Measurements from ENCODE around the gene TEX10. TPM values are rescaled to one million over a fixed set of nuclear protein-coding genes. Genes with fewer than 3 reads are reported as not detected.

The TEX10 gene
- polyA plus RNA-seq, 1 donor from 2014 or later, result 30.5 TPM

DNA sequence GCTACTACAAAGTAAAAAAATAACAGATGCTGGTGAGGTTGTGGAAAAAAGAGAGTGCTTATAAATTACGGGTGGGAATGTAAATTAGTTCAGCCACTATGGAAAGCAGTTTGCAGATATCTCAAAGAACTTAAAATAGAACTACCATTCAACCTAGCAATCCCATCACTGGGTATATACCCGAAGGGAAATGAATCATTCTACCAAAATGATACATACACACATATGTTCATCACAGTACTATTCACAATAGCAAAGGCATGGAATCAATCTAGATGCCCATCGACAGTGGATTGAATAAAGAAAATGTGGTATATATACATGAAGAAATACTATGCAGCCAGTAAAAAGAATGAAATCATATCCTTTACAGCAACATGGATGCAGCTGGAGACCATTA, 6.3 kb upstream of the TEX10 start:
- Histone ChIP-seq H3K9me3 (ENCODE audit: low read length) (no peaks in the 10 kb centered on the region), H3K9ac (ENCODE audit: low read length) (no peak overlapping the region), H3K27me3 (ENCODE audit: insufficient read depth, low read depth, low read length) (no peaks in the 10 kb centered on the region), H2AFZ (ENCODE audit: low read depth, low read length) (no peak overlapping the region), H3K4me3 (ENCODE audit: low read length) (no peak overlapping the region), H3K9me2 (ENCODE audit: insufficient read depth, low read length) (no peaks in the 10 kb centered on the region), H3K27ac (ENCODE audit: low read length) (no peak overlapping the region), H3K36me3 (ENCODE audit: insufficient read depth, low read length) (no peaks in the 10 kb centered on the region), H3K79me2 (replicated peaks; ENCODE audit: insufficient read depth, low read length) (no peaks in the 10 kb centered on the region), H3F3A (ENCODE audit: insufficient read depth, low read length, poor library complexity, severe bottlenecking) (no peaks in the 10 kb centered on the region), H4K20me1 (ENCODE audit: insufficient read depth) (no peaks in the 10 kb centered on the region), H3K4me2 (ENCODE audit: low read length) (no peak overlapping the region)
- TF ChIP-seq RAD21 (conservative IDR thresholded peaks at IDR 0.05) (no peak), POLR2AphosphoS5 (IDR thresholded peaks at IDR 0.05) (no peak)
- TF ChIP-seq, protein P1, sequence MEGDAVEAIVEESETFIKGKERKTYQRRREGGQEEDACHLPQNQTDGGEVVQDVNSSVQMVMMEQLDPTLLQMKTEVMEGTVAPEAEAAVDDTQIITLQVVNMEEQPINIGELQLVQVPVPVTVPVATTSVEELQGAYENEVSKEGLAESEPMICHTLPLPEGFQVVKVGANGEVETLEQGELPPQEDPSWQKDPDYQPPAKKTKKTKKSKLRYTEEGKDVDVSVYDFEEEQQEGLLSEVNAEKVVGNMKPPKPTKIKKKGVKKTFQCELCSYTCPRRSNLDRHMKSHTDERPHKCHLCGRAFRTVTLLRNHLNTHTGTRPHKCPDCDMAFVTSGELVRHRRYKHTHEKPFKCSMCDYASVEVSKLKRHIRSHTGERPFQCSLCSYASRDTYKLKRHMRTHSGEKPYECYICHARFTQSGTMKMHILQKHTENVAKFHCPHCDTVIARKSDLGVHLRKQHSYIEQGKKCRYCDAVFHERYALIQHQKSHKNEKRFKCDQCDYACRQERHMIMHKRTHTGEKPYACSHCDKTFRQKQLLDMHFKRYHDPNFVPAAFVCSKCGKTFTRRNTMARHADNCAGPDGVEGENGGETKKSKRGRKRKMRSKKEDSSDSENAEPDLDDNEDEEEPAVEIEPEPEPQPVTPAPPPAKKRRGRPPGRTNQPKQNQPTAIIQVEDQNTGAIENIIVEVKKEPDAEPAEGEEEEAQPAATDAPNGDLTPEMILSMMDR (IDR thresholded peaks at IDR 0.05; ENCODE audit: poor library complexity, severe bottlenecking), result no peak

DNA sequence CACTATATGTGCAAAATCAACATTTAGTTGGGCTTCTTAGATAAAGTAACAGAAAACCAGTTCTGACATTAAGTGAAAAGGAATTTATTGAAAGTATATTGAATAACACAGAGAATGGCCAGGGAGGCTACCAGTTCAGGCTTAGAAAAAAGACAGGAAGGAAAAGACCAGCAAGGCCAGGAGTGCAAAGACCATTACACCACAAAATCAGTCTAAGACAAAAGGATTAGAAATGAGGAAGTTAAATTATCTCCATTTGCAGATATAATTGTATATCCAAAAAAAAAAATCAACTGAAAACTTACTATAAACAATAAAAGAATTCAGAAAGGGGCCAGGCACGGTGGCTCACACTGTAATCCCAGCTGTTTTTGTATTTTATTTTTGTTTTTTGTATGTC, 4.8 kb upstream of the TEX10 start:
- Histone ChIP-seq H2AFZ (ENCODE audit: low read depth, low read length) (no peak overlapping the region), H3K9ac (ENCODE audit: low read length) (no peak overlapping the region), H4K20me1 (ENCODE audit: insufficient read depth) (no peaks in the 10 kb centered on the region), H3K79me2 (replicated peaks; ENCODE audit: insufficient read depth, low read length) (no peaks in the 10 kb centered on the region), H3F3A (ENCODE audit: insufficient read depth, low read length, poor library complexity, severe bottlenecking) (no peaks in the 10 kb centered on the region), H3K27ac (ENCODE audit: low read length) (no peak overlapping the region), H3K36me3 (ENCODE audit: insufficient read depth, low read length) (no peaks in the 10 kb centered on the region), H3K9me2 (ENCODE audit: insufficient read depth, low read length) (no peaks in the 10 kb centered on the region), H3K9me3 (ENCODE audit: low read length) (no peaks in the 10 kb centered on the region), H3K4me2 (ENCODE audit: low read length) (no peak overlapping the region), H3K27me3 (ENCODE audit: insufficient read depth, low read depth, low read length) (no peaks in the 10 kb centered on the region), H3K4me3 (ENCODE audit: low read length) (no peak overlapping the region)
- TF ChIP-seq MXI1 (conservative IDR thresholded peaks at IDR 0.05; ENCODE audit: poor library complexity, severe bottlenecking), result no peak
- TF ChIP-seq, protein P2, sequence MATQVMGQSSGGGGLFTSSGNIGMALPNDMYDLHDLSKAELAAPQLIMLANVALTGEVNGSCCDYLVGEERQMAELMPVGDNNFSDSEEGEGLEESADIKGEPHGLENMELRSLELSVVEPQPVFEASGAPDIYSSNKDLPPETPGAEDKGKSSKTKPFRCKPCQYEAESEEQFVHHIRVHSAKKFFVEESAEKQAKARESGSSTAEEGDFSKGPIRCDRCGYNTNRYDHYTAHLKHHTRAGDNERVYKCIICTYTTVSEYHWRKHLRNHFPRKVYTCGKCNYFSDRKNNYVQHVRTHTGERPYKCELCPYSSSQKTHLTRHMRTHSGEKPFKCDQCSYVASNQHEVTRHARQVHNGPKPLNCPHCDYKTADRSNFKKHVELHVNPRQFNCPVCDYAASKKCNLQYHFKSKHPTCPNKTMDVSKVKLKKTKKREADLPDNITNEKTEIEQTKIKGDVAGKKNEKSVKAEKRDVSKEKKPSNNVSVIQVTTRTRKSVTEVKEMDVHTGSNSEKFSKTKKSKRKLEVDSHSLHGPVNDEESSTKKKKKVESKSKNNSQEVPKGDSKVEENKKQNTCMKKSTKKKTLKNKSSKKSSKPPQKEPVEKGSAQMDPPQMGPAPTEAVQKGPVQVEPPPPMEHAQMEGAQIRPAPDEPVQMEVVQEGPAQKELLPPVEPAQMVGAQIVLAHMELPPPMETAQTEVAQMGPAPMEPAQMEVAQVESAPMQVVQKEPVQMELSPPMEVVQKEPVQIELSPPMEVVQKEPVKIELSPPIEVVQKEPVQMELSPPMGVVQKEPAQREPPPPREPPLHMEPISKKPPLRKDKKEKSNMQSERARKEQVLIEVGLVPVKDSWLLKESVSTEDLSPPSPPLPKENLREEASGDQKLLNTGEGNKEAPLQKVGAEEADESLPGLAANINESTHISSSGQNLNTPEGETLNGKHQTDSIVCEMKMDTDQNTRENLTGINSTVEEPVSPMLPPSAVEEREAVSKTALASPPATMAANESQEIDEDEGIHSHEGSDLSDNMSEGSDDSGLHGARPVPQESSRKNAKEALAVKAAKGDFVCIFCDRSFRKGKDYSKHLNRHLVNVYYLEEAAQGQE (IDR thresholded peaks at IDR 0.05; ENCODE audit: borderline replicate concordance), result no peak
- TF ChIP-seq RAD21 (conservative IDR thresholded peaks at IDR 0.05), result no peak
- no peak for TF ChIP-seq SMC3 (conservative IDR thresholded peaks at IDR 0.05; ENCODE audit: poor library complexity)
- no peak for TF ChIP-seq EZH2 (IDR thresholded peaks at IDR 0.05; ENCODE audit: borderline replicate concordance, insufficient read depth, low read length, poor library complexity, severe bottlenecking)

DNA sequence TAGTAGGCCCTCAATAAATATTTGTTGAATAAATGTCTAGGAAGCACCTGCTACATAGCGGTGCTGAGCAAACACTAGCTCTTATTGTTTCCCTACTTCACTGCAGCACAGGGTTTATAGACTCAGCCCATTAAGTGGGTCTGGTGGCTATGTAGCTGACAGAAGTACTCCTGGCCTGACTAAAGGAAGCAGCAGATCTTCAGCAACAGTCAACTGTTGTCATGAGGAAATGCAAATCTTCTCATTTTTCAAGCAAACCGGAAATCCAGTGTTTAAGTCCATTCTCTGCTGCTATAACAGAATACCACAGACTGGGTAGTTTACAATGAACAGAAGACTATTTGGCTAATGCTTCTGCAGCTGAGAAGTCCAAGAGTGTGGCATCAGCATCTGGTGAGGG, 2.8 kb upstream of the TEX10 start:
- Histone ChIP-seq H3K4me3 (ENCODE audit: low read length) (no peak overlapping the region), H3K27ac (ENCODE audit: low read length) (no peak overlapping the region), H3K27me3 (ENCODE audit: insufficient read depth, low read depth, low read length) (no peaks in the 10 kb centered on the region), H3K9ac (ENCODE audit: low read length) (no peak overlapping the region), H3K79me2 (replicated peaks; ENCODE audit: insufficient read depth, low read length) (peaks cover 18% of the 10 kb centered on the region), H3K36me3 (ENCODE audit: insufficient read depth, low read length) (no peaks in the 10 kb centered on the region), H3K9me3 (ENCODE audit: low read length) (no peaks in the 10 kb centered on the region), H3K4me2 (ENCODE audit: low read length) (no peak overlapping the region), H4K20me1 (ENCODE audit: insufficient read depth) (no peaks in the 10 kb centered on the region), H3K9me2 (ENCODE audit: insufficient read depth, low read length) (no peaks in the 10 kb centered on the region), H2AFZ (ENCODE audit: low read depth, low read length) (no peak overlapping the region), H3F3A (ENCODE audit: insufficient read depth, low read length, poor library complexity, severe bottlenecking) (no peaks in the 10 kb centered on the region)
- TF ChIP-seq RAD21 (conservative IDR thresholded peaks at IDR 0.05), result no peak
- TF ChIP-seq TAF1 (IDR thresholded peaks at IDR 0.05; ENCODE audit: low read depth), result no peak
- TF ChIP-seq MXI1 (conservative IDR thresholded peaks at IDR 0.05; ENCODE audit: poor library complexity, severe bottlenecking), result no peak
- TF ChIP-seq EP300 (conservative IDR thresholded peaks at IDR 0.05; ENCODE audit: poor library complexity, severe bottlenecking), result no peak
- TF ChIP-seq, protein P1 (IDR thresholded peaks at IDR 0.05; ENCODE audit: poor library complexity, severe bottlenecking), result no peak
- no peak for TF ChIP-seq SMC3 (conservative IDR thresholded peaks at IDR 0.05; ENCODE audit: poor library complexity)
- TF ChIP-seq EZH2 (IDR thresholded peaks at IDR 0.05; ENCODE audit: borderline replicate concordance, insufficient read depth, low read length, poor library complexity, severe bottlenecking), result no peak
- no peak for TF ChIP-seq POLR2AphosphoS5 (IDR thresholded peaks at IDR 0.05)
- TF ChIP-seq, protein P2 (IDR thresholded peaks at IDR 0.05; ENCODE audit: borderline replicate concordance), result no peak
